Hematopoietic multipotent progenitor cell treated with erythropoietin and hydrocortisone succinate and interleukin-3 and kit ligand, for 17 days (in vitro differentiated cells): Measurements from ENCODE around the gene GMCL1.
"Not testable (repeated sequence)": the region's sequence is repeated elsewhere in the genome, so short reads cannot be mapped to it uniquely, and the experiment has no call there.

ENCODE experiments used
- DNase-seq: peaks from one replicate; pipeline ENCODE4 v3.0.0-alpha.2; 2015; ENCODE audit warnings: low spot score

GMCL1 gene

GRCh38 chr2:69829256-69830044, at the start of gene GMCL1:
Gene GMCL1, plus strand, starts transcription at chr2:69829660. Its CDS starts 233 bp downstream, at chr2:69829893.
- peak; percentile 98 for DNase-seq

- DNase-seq: no peak
These were observed 48.5 kb upstream of the GMCL1 start for GRCh38 chr2:69780921-69781320.

- DNase-seq: no peak
These were observed 47.9 kb upstream of the GMCL1 start for GRCh38 chr2:69781321-69782248.

GRCh38 chr2:69784228-69784627, 45.2 kb upstream of the GMCL1 start:
- DNase-seq: no peak

GRCh38 chr2:69785358-69785757, 44.1 kb upstream of the GMCL1 start:
- DNase-seq: no peak

GRCh38 chr2:69786052-69786560, 43.4 kb upstream of the GMCL1 start:
- no peak for DNase-seq

- no peak for DNase-seq
These were observed 40.2 kb upstream of the GMCL1 start for GRCh38 chr2:69789175-69789721.

- no peak for DNase-seq
These were observed 39.5 kb upstream of the GMCL1 start for GRCh38 chr2:69789772-69790600.

GRCh38 chr2:69790601-69790959, 38.9 kb upstream of the GMCL1 start:
- no peak for DNase-seq

GRCh38 chr2:69791045-69791444, 38.4 kb upstream of the GMCL1 start:
- no peak for DNase-seq

- DNase-seq: peak; percentile 19
These were observed 33.3 kb upstream of the GMCL1 start for GRCh38 chr2:69796174-69796573.

- no peak for DNase-seq
These were observed 32.2 kb upstream of the GMCL1 start for GRCh38 chr2:69797235-69797634.

- no peak for DNase-seq
These were observed 31.6 kb upstream of the GMCL1 start for GRCh38 chr2:69797836-69798289.

- DNase-seq: peak; percentile 27
These were observed 31.1 kb upstream of the GMCL1 start for GRCh38 chr2:69798290-69798908.

- peak; percentile 32 for DNase-seq
These were observed 30.4 kb upstream of the GMCL1 start for GRCh38 chr2:69798909-69799526.

GRCh38 chr2:69801745-69802290, 27.6 kb upstream of the GMCL1 start:
- DNase-seq: no peak

- DNase-seq: not testable (repeated sequence)
These were observed 26.6 kb upstream of the GMCL1 start for GRCh38 chr2:69802781-69803367.

- DNase-seq: no peak
These were observed 25.0 kb upstream of the GMCL1 start for GRCh38 chr2:69804416-69804815.

- no peak for DNase-seq
These were observed 23.6 kb upstream of the GMCL1 start for GRCh38 chr2:69805887-69806286.
